WTC11 (cell line): ENCODE data around the gene CBFA2T3. TPM values are rescaled to one million over a fixed set of nuclear protein-coding genes. Genes with fewer than 3 reads are reported as not detected.

Experiments
- ATAC-seq: fragments of 200-7000 bp; cut with Tn5 transposase; 2 replicates; pipeline ENCODE4 v1.10.0; 2021; ENCODE audit warnings: mild to moderate bottlenecking, moderate library complexity
- CTCF ChIA-PET: fragments of 300-600 bp; sonication (Branson Sonifier 250); formaldehyde crosslinking; loops from one replicate; lab custom pipeline; 2021; ENCODE audit warnings: antibody characterized with exemption; lab: Charles Lee
- POLR2A ChIA-PET: fragments of 350-600 bp; sonication (Branson Sonifier 250); formaldehyde crosslinking; loops from one replicate; lab custom pipeline; 2021; ENCODE audit warnings: antibody characterized with exemption; lab: Charles Lee
- DNase-seq: peaks from one replicate; pipeline ENCODE4 v3.0.0; 2021; ENCODE audit warnings: low spot score
- H3K27ac Mint-ChIP-seq: 2 replicates; pipeline ENCODE4 v1.8.0; 2021; ENCODE audit warnings: mixed read lengths
- H3K27me3 Mint-ChIP-seq: 2 replicates; pipeline ENCODE4 v1.8.0; 2021; ENCODE audit warnings: low read depth, mild to moderate bottlenecking, moderate library complexity, mixed read lengths
- H3K36me3 Mint-ChIP-seq: 2 replicates; pipeline ENCODE4 v1.8.0; 2021; ENCODE audit warnings: mixed read lengths
- H3K4me1 Mint-ChIP-seq: 2 replicates; pipeline ENCODE4 v1.8.0; 2022; ENCODE audit warnings: mixed read lengths
- H3K4me3 Mint-ChIP-seq: 2 replicates; pipeline ENCODE4 v1.8.0; 2021; ENCODE audit warnings: mild to moderate bottlenecking, moderate library complexity, mixed read lengths
- H3K9me3 Mint-ChIP-seq: 2 replicates; pipeline ENCODE4 v1.8.0; 2021; ENCODE audit warnings: mixed read lengths
- FOXK1 ChIP-seq: sonication (generic); formaldehyde crosslinking; IDR thresholded peaks from 2 replicates; pipeline ENCODE4 v1.8.0; 2022; ENCODE audit warnings: mild to moderate bottlenecking, moderate library complexity, missing genetic modification reagents
- JUN ChIP-seq: sonication (generic); formaldehyde crosslinking; IDR thresholded peaks from 2 replicates; pipeline ENCODE4 v1.8.0; 2023; ENCODE audit warnings: mild to moderate bottlenecking, missing genetic modification reagents
- MYBL2 ChIP-seq: sonication (generic); formaldehyde crosslinking; IDR thresholded peaks from 2 replicates; pipeline ENCODE4 v1.8.1; 2023; ENCODE audit warnings: mild to moderate bottlenecking, moderate library complexity, missing genetic modification reagents
- SP1 ChIP-seq: sonication (generic); formaldehyde crosslinking; conservative IDR thresholded peaks from 2 replicates; pipeline ENCODE4 v1.8.1; 2022; ENCODE audit warnings: missing genetic modification reagents
- TEAD1 ChIP-seq: sonication (generic); formaldehyde crosslinking; IDR thresholded peaks from 2 replicates; pipeline ENCODE4 v1.8.0; 2022; ENCODE audit warnings: mild to moderate bottlenecking, missing genetic modification reagents
- ZNF121 ChIP-seq: sonication (generic); formaldehyde crosslinking; IDR thresholded peaks from 2 replicates; pipeline ENCODE4 v1.8.0; 2023; ENCODE audit warnings: missing genetic modification reagents
- ZNF423 ChIP-seq: fragments of 250-450 bp; sonication (Bioruptor Pico); IDR thresholded peaks from 2 replicates; pipeline ENCODE4 v2.1.2; 2022; ENCODE audit warnings: mild to moderate bottlenecking, moderate library complexity
- total RNA-seq: library from RNA; stranded (reverse); gene quantifications from 3 replicates; pipeline ENCODE4 v1.2.3, GENCODE V29; 2021
- TF ChIP-seq, protein P1 (sequence below): fragments of 250-450 bp; sonication (Bioruptor Pico); IDR thresholded peaks from 2 replicates; pipeline ENCODE4 v2.1.2; 2022; ENCODE audit warnings: mild to moderate bottlenecking, moderate library complexity
- TF ChIP-seq, protein P2 (sequence below): sonication (generic); formaldehyde crosslinking; conservative IDR thresholded peaks from 2 replicates; pipeline ENCODE4 v1.8.1; 2022; ENCODE audit warnings: mild to moderate bottlenecking, missing genetic modification reagents
- TF ChIP-seq, protein P3 (sequence below): sonication (generic); formaldehyde crosslinking; IDR thresholded peaks from 2 replicates; pipeline ENCODE4 v1.8.1; 2023; ENCODE audit warnings: mild to moderate bottlenecking, missing genetic modification reagents
- TF ChIP-seq, protein P4 (sequence below): sonication (generic); formaldehyde crosslinking; IDR thresholded peaks from 2 replicates; pipeline ENCODE4 v1.8.1; 2022; ENCODE audit warnings: mild to moderate bottlenecking, moderate library complexity, missing genetic modification reagents
- TF ChIP-seq, protein P5 (sequence below): sonication (generic); formaldehyde crosslinking; IDR thresholded peaks from 2 replicates; pipeline ENCODE4 v1.8.0; 2022; ENCODE audit warnings: missing genetic modification reagents
- TF ChIP-seq, protein P6 (sequence below): sonication (generic); formaldehyde crosslinking; IDR thresholded peaks from 2 replicates; pipeline ENCODE4 v1.8.1; 2022; ENCODE audit warnings: low read depth, missing genetic modification reagents, borderline replicate concordance

The CBFA2T3 gene
- total RNA-seq, 1 experiment from 2014 or later: 2.6 TPM

DNA sequence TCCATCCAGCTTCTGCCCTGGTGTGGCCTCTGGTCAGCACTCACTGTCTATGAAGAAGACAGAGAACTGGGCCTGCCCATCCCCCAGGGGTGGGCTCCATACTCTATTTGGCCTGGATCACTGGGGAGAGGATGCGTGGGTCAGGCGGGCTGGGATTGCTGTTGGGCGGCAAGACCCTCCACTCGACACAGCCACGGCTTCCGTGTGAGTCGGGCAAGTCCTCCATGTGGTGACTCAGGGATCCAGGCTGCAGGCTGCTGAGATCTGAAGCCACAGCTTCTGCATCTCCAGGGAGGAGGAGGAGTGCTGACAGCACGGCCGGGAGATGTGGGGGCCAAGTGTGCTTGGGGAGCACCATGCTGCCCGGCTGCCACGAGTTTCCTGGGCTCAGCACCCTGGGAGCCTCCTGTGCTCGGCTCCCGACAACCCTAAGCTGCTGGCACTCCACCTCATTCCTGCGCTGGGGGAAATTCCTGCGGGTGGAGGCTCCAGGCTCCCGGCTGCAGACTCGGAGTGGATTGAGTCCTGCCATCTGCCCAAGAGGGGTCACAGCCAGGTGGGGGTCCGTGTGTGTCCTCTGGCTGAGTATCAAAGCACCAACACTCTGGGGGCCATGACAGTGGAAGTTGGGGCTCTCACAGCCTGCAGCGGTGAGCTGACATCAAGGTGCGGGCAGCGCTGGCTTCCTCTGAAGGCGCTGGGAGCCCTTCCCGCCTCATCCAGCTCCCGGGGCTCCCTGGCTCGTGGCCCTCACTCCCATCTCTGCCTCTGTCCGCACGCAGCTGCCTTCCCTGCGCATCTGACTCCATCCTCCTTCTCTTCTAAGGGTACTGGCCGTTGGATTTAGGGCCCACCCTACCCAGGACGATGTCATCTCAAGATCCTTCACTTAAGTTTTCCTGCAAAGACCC, 24.4 kb upstream of the CBFA2T3 start:
- peaks cover 23% of the 10 kb centered on the region for H3K9me3 Mint-ChIP-seq
- DNase-seq (peak; percentile 52), ATAC-seq (peak; percentile 57)
- TF ChIP-seq, protein P1, sequence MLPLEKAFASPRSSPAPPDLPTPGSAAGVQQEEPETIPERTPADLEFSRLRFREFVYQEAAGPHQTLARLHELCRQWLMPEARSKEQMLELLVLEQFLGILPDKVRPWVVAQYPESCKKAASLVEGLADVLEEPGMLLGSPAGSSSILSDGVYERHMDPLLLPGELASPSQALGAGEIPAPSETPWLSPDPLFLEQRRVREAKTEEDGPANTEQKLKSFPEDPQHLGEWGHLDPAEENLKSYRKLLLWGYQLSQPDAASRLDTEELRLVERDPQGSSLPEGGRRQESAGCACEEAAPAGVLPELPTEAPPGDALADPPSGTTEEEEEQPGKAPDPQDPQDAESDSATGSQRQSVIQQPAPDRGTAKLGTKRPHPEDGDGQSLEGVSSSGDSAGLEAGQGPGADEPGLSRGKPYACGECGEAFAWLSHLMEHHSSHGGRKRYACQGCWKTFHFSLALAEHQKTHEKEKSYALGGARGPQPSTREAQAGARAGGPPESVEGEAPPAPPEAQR (CRISPR knock-in tag): no peak
- 0 out of 2 replicates have a peak, but pooled peaks have one; percentile 21 for TF ChIP-seq MYBL2
- TF ChIP-seq, protein P2, sequence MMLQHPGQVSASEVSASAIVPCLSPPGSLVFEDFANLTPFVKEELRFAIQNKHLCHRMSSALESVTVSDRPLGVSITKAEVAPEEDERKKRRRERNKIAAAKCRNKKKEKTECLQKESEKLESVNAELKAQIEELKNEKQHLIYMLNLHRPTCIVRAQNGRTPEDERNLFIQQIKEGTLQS (CRISPR knock-in tag): no peak
- peak; percentile 38; the same call in 1 of the 2 replicates for TF ChIP-seq SP1 (CRISPR knock-in tag)
- no peak for TF ChIP-seq TEAD1
- peaks cover 13% of the 10 kb centered on the region for H3K4me1 Mint-ChIP-seq
- ChIA-PET POLR2A (no interaction called here), CTCF (interaction anchor here (0.7 to 2.4 kb wide), 3 partner anchors 59 to 264 kb away, joined by 3 to 12 read pairs (median 3); no protein-coding TSS in a partner anchor)
- H3K36me3 Mint-ChIP-seq: peaks cover 11% of the 10 kb centered on the region
- H3K27ac Mint-ChIP-seq: no peak overlapping the region
- H3K4me3 Mint-ChIP-seq: no peak overlapping the region
- H3K27me3 Mint-ChIP-seq: peaks cover 30% of the 10 kb centered on the region

DNA sequence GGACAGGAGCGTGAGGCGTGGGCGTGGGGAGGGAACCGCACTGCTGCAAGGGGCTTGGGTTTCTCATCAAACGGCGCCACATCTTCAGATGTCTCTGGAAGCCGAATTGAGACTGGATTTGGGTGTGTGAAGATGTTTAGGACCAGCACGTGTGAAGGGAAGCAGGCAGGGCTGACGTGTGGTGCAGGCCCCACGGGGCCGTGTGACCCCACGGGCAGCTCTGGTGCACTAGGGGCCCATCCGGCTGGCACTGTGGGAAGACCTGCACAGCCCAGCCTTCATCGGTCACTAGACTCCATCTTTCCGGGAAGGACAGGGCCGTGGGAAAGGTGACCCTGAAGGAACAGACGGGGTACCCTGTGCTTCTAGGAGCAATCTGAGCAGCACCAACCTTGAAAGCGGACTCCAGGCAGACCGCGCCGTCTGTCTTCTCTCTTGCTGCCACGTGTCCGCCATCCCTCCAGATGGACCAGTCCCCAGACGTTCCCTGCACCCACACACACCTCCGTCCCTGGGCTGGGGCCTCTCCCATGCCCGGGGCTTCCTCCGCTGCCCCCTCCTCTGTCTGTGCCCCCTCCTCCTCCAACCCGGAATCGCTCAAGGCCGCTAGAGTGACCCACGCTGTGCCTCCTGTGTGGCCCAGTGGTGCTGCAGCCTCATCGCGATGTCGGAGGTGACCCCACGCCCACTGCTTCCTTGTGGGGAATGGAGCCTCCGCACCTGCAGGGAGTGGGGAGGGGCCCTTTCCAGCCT, 23.4 kb upstream of the CBFA2T3 start:
- peak overlapping the region; percentile 67 for H3K27ac Mint-ChIP-seq
- DNase-seq (no peak), ATAC-seq (0 out of 2 replicates have a peak, but pooled peaks have one; percentile 7)
- peaks cover 30% of the 10 kb centered on the region for H3K27me3 Mint-ChIP-seq
- H3K4me3 Mint-ChIP-seq: peak overlapping the region; percentile 47
- ChIA-PET CTCF (interaction anchor here (2.4 kb wide), 1 partner anchor 167 kb away, joined by 12 read pairs; no protein-coding TSS in a partner anchor), POLR2A (no interaction called here)
- peaks cover 11% of the 10 kb centered on the region for H3K36me3 Mint-ChIP-seq
- H3K9me3 Mint-ChIP-seq: peaks cover 23% of the 10 kb centered on the region
- H3K4me1 Mint-ChIP-seq: peaks cover 13% of the 10 kb centered on the region
- TF ChIP-seq FOXK1: no peak

DNA sequence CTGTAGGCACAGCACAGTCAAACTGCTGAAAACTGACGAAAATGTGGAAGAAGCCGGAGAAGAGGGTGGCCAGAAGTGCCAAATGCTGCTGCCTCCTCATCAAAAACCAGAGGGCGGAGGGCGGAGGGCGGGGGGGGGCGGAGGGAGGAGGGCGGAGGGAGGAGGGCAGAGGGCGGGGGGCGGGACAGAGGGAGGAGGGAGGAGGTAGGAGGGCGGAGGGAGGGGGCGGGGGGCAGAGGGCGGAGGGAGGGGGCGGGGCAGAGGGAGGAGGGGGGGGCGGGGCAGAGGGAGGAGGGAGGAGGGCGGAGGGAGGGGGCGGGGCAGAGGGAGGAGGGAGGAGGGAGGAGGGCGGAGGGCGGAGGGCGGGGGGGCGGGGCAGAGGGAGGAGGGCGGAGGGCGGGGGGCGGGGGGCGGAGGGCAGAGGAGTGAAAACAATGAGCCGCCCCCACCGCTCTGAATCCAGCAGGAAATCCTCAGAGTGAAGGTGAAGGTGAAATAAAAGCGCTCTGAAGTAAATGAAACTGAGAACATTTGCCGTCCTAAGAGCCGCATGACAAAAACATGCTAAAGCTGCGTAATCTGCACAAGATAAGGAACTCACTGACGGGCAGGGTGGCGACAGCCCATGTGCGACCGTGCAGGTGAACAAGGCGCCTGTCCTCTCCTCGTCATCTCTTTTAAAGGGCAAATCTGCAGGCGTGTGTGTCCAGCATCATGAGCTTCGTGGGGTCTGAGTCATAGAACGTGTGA, 22.6 kb upstream of the CBFA2T3 start:
- peaks cover 30% of the 10 kb centered on the region for H3K27me3 Mint-ChIP-seq
- TF ChIP-seq, protein P3, sequence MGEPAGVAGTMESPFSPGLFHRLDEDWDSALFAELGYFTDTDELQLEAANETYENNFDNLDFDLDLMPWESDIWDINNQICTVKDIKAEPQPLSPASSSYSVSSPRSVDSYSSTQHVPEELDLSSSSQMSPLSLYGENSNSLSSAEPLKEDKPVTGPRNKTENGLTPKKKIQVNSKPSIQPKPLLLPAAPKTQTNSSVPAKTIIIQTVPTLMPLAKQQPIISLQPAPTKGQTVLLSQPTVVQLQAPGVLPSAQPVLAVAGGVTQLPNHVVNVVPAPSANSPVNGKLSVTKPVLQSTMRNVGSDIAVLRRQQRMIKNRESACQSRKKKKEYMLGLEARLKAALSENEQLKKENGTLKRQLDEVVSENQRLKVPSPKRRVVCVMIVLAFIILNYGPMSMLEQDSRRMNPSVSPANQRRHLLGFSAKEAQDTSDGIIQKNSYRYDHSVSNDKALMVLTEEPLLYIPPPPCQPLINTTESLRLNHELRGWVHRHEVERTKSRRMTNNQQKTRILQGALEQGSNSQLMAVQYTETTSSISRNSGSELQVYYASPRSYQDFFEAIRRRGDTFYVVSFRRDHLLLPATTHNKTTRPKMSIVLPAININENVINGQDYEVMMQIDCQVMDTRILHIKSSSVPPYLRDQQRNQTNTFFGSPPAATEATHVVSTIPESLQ (CRISPR knock-in tag): no peak
- TF ChIP-seq FOXK1 (no peak), ZNF423 (no peak), JUN (no peak), ZNF121 (CRISPR knock-in tag) (no peak)
- TF ChIP-seq, protein P4, sequence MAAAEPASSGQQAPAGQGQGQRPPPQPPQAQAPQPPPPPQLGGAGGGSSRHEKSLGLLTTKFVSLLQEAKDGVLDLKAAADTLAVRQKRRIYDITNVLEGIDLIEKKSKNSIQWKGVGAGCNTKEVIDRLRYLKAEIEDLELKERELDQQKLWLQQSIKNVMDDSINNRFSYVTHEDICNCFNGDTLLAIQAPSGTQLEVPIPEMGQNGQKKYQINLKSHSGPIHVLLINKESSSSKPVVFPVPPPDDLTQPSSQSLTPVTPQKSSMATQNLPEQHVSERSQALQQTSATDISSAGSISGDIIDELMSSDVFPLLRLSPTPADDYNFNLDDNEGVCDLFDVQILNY (CRISPR knock-in tag): no peak
- TF ChIP-seq, protein P5, sequence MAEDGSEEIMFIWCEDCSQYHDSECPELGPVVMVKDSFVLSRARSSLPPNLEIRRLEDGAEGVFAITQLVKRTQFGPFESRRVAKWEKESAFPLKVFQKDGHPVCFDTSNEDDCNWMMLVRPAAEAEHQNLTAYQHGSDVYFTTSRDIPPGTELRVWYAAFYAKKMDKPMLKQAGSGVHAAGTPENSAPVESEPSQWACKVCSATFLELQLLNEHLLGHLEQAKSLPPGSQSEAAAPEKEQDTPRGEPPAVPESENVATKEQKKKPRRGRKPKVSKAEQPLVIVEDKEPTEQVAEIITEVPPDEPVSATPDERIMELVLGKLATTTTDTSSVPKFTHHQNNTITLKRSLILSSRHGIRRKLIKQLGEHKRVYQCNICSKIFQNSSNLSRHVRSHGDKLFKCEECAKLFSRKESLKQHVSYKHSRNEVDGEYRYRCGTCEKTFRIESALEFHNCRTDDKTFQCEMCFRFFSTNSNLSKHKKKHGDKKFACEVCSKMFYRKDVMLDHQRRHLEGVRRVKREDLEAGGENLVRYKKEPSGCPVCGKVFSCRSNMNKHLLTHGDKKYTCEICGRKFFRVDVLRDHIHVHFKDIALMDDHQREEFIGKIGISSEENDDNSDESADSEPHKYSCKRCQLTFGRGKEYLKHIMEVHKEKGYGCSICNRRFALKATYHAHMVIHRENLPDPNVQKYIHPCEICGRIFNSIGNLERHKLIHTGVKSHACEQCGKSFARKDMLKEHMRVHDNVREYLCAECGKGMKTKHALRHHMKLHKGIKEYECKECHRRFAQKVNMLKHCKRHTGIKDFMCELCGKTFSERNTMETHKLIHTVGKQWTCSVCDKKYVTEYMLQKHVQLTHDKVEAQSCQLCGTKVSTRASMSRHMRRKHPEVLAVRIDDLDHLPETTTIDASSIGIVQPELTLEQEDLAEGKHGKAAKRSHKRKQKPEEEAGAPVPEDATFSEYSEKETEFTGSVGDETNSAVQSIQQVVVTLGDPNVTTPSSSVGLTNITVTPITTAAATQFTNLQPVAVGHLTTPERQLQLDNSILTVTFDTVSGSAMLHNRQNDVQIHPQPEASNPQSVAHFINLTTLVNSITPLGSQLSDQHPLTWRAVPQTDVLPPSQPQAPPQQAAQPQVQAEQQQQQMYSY (CRISPR knock-in tag): no peak
- TF ChIP-seq, protein P6, sequence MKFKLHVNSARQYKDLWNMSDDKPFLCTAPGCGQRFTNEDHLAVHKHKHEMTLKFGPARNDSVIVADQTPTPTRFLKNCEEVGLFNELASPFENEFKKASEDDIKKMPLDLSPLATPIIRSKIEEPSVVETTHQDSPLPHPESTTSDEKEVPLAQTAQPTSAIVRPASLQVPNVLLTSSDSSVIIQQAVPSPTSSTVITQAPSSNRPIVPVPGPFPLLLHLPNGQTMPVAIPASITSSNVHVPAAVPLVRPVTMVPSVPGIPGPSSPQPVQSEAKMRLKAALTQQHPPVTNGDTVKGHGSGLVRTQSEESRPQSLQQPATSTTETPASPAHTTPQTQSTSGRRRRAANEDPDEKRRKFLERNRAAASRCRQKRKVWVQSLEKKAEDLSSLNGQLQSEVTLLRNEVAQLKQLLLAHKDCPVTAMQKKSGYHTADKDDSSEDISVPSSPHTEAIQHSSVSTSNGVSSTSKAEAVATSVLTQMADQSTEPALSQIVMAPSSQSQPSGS (CRISPR knock-in tag): no peak
- TF ChIP-seq, all 79 proteins: peak for 0
- Mint-ChIP-seq H3K9me3 (peaks cover 23% of the 10 kb centered on the region), H3K4me1 (peaks cover 20% of the 10 kb centered on the region), H3K27ac (peak overlapping the region; percentile 67), H3K36me3 (peaks cover 11% of the 10 kb centered on the region), H3K4me3 (peak overlapping the region; percentile 47)
- ChIA-PET CTCF (interaction anchor here (2.4 kb wide), 1 partner anchor 168 kb away, joined by 12 read pairs; no protein-coding TSS in a partner anchor), POLR2A (no interaction called here)
- DNase-seq (no peak), ATAC-seq (peak; percentile 58)
